Endothelial cell (in vitro differentiated cells): ENCODE results near the gene SSTR5. TPM values are rescaled to one million over a fixed set of nuclear protein-coding genes. Genes with fewer than 3 reads are reported as not detected.

ENCODE experiments used
- total RNA-seq: library from RNA; stranded (reverse); fragmentation: NEBNext Ultra II Directional; extraction: Animal tissue kit (Norgen Biotek cat#: 25700); gene quantifications from one replicate; pipeline ENCODE4 v1.2.1, GENCODE V29; 2021; ENCODE audit not compliant: unreplicated experiment

Gene SSTR5
- total RNA-seq, 1 donor from 2014 or later, result not detected

Other genes starting within 250 kb of the SSTR5 start
- 21.7 TPM for gene LMF1, start 101.8 kb upstream of the SSTR5 start, total RNA-seq
- gene SOX8, start 91.0 kb upstream of the SSTR5 start, total RNA-seq, result 4.3 TPM
- gene C1QTNF8, start 23.5 kb downstream of the SSTR5 start, total RNA-seq, result not detected
- gene CACNA1H, start 80.4 kb downstream of the SSTR5 start, total RNA-seq, result 3.4 TPM
- not detected for gene TPSG1, start 152.5 kb downstream of the SSTR5 start, total RNA-seq
- not detected for gene TPSB2, start 157.4 kb downstream of the SSTR5 start, total RNA-seq
- not detected for gene TPSAB1, start 168.0 kb downstream of the SSTR5 start, total RNA-seq
- not detected for gene TPSD1, start 183.3 kb downstream of the SSTR5 start, total RNA-seq
- 167 TPM for gene UBE2I, start 236.9 kb downstream of the SSTR5 start, total RNA-seq